GM12873 (cell line): ENCODE data around the gene UCN3.

Experiments used
- CTCF ChIP-seq: IDR thresholded peaks from 2 replicates; pipeline ENCODE4 v1.5.1; 2012; ENCODE audit warnings: low read depth, mild to moderate bottlenecking, moderate library complexity, low read length, control low read depth; ENCODE audit not compliant: insufficient read depth; ENCODE audit errors: missing control alignments

Gene UCN3

GRCh38 chr10:5381187-5381586, 16.4 kb downstream of the UCN3 start:
- TF ChIP-seq CTCF = no peak

GRCh38 chr10:5385224-5385623, 20.5 kb downstream of the UCN3 start:
- TF ChIP-seq CTCF = no peak

GRCh38 chr10:5387169-5387568, 22.4 kb downstream of the UCN3 start:
- TF ChIP-seq CTCF = no peak

- no peak for TF ChIP-seq CTCF
Observed at GRCh38 chr10:5390607-5391205, 25.9 kb downstream of the UCN3 start.

GRCh38 chr10:5391790-5392189, 27.0 kb downstream of the UCN3 start:
- TF ChIP-seq CTCF = no peak

- TF ChIP-seq CTCF = no peak
Observed at GRCh38 chr10:5393529-5393928, 28.8 kb downstream of the UCN3 start.

GRCh38 chr10:5395168-5395567, 30.4 kb downstream of the UCN3 start:
- no peak for TF ChIP-seq CTCF
